Limb (tissue), 2 donors: ENCODE results near the gene LYL1.

Source experiments
- DNase-seq, 2 donors: peaks; one replicate each; pipeline ENCODE4 v3.0.0-alpha.2; 2016; ENCODE audit errors: extremely low spot score in 2 of 2

Gene LYL1

GRCh38 chr19:13093407-13094105 lies 9.1 kb downstream of the LYL1 start:
- DNase-seq = peak; percentile 82 to 89

GRCh38 chr19:13092606-13093235 lies 9.9 kb downstream of the LYL1 start:
- no peak for DNase-seq

- DNase-seq = no peak
Observed at GRCh38 chr19:13092158-13092543, 10.5 kb downstream of the LYL1 start.

- peak; percentile 83 to 86 for DNase-seq
Observed at GRCh38 chr19:13091400-13092157, 11.1 kb downstream of the LYL1 start.

GRCh38 chr19:13090511-13091231 lies 12.0 kb downstream of the LYL1 start:
- DNase-seq = no peak

GRCh38 chr19:13089857-13090507 lies 12.7 kb downstream of the LYL1 start:
- DNase-seq = no peak

GRCh38 chr19:13089139-13089856 lies 13.4 kb downstream of the LYL1 start:
- DNase-seq = no peak

GRCh38 chr19:13087795-13088537 lies 14.7 kb downstream of the LYL1 start:
- DNase-seq = no peak

- no peak for DNase-seq
Observed at GRCh38 chr19:13087295-13087694, 15.4 kb downstream of the LYL1 start.

GRCh38 chr19:13086341-13086740 lies 16.3 kb downstream of the LYL1 start:
- no peak for DNase-seq

- DNase-seq = no peak
Observed at GRCh38 chr19:13085666-13086065, 17.0 kb downstream of the LYL1 start.

GRCh38 chr19:13083627-13084026 lies 19.0 kb downstream of the LYL1 start:
- no peak for DNase-seq

GRCh38 chr19:13083008-13083404 lies 19.7 kb downstream of the LYL1 start:
- no peak for DNase-seq

- DNase-seq = no peak
Observed at GRCh38 chr19:13082192-13083007, 20.3 kb downstream of the LYL1 start.

- peak; percentile 86 to 87 for DNase-seq
Observed at GRCh38 chr19:13079542-13079986, 23.1 kb downstream of the LYL1 start.

- DNase-seq = no peak
Observed at GRCh38 chr19:13078897-13079541, 23.6 kb downstream of the LYL1 start.

- no peak for DNase-seq
Observed at GRCh38 chr19:13078381-13078780, 24.3 kb downstream of the LYL1 start.

GRCh38 chr19:13077240-13077639 lies 25.4 kb downstream of the LYL1 start:
- DNase-seq = peak in 1 of 2 donors; percentile 74

- DNase-seq = no peak
Observed at GRCh38 chr19:13076787-13077186, 25.9 kb downstream of the LYL1 start.
